COLO668 (cell line): ENCODE results near the gene DGCR2.
"Not testable (repeated sequence)": the region's sequence is repeated elsewhere in the genome, so short reads cannot be mapped to it uniquely, and the experiment has no call there.

Experiments used
- DNase-seq: peaks from one replicate; lab custom pipeline; 2025; ENCODE audit not compliant: unreplicated experiment; lab: John Stamatoyannopoulos, UW

DGCR2 gene

DNA sequence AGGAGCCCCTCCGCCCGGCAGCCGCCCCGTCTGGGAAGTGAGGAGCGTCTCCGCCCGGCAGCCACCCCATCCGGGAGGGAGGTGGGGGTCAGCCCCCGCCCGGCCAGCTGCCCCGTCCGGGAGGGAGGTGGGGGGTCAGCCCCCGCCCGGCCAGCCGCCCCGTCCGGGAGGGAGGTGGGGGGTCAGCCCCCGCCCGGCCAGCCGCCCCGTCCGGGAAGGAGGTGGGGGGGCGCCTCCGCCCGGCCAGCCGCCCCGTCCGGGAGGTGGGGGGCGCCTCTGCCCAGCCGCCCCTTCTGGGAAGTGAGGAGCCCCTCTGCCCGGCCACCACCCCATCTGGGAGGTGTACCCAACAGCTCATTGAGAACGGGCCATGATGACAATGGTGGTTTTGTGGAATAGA, 37.6 kb downstream of the DGCR2 start:
- DNase-seq, result not testable (repeated sequence)

DNA sequence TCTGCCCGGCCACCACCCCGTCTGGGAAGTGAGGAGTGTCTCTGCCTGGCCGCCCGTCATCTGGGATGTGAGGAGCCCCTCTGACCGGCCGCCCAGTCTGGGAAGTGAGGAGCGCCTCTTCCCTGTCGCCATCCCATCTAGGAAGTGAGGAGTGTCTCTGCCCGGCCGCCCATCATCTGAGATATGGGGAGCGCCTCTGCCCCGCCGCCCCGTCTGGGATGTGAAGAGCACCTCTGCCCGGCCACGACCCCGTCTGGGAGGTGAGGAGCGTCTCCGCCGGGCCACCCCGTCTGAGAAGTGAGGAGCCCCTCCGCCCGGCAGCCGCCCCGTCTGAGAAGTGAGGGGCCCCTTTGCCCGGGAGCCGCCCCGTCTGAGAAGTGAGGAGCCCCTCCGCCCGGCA, 38.1 kb downstream of the DGCR2 start:
- DNase-seq, result not testable (repeated sequence)

- no peak for DNase-seq
These were observed 39.4 kb downstream of the DGCR2 start for GRCh38 chr22:19082793-19083192.

DNA sequence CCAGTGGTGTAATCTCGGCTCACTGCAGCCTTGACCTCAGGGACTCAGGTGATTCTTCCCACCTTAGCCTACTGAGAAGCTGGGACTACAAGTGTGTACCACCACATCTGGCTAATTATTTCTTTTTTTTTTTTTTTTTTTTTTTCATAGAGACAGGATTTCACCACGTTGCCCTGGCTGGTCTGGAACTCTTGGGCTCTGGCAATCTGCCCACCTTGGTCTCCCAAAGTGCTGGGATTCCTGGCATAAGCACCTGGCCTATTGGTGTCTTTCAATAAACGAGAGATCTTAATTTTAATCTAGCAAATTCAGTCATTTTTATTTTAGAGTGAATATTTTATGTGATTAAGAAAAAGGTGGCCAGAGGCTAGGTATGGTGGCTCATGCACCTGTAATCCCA, 40.1 kb downstream of the DGCR2 start:
- DNase-seq, result no peak

GRCh38 chr22:19081351-19081750, 40.9 kb downstream of the DGCR2 start:
- no peak for DNase-seq

GRCh38 chr22:19080853-19081252, 41.4 kb downstream of the DGCR2 start:
- no peak for DNase-seq

GRCh38 chr22:19079691-19080090, 42.5 kb downstream of the DGCR2 start:
- DNase-seq, result no peak

- no peak for DNase-seq
These were observed 46.8 kb downstream of the DGCR2 start for GRCh38 chr22:19075404-19075803.

- DNase-seq, result not testable (repeated sequence)
These were observed 49.4 kb downstream of the DGCR2 start for GRCh38 chr22:19072853-19073252.

DNA sequence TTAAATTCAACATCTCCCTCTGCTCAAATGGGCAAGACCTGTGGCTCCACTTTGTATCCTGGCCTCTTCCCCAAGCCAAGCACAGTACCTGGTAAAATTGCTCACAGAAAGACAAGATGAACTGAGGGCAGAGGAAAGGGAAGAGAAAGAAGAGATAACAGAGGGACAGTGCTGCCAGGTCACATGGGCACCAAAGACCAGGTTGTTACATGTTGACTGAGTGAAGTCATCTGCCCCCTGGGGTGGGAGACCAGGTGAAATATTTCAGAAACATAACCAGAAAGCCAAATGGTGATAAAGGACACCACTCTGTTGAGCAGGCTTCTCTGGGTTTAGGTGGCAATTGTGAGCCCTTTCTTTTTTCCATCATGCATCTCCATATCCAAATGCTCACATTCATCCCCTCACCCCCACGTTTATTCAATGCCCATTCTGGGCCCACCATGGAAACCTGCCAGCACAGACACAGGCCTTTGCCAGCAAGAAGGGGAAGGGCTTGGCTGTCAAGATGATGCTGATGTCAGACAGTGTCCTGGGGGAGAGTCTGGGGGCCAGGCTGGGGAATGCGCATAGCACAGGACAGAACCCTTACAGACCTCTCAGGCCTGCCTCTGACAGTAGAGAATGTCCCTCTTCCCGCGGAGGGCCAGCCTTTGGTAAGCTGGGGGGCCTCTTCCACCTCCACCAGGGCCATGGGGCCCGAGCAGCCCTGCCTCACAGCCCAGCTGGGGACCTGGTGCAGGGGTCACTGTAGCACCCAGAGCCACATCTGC, 51.6 kb downstream of the DGCR2 start:
- no peak for DNase-seq

DNA sequence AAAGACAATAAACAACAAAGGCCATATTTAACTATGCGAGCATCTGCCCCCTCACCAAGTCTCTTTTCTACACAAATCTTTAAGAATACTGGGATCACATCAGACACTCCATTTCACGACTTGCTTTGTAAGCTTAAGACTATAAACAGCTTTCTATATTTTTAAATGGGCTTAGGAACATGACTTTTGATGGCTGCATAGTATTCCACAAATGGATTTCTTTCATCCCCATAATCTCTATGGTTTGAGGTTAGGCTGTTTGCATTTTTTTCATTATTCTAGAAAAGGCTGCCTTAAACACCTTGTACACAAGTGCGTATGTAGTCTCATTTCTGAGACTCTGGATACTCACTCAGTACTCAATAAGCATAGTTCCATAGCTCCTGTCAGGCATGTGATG, 52.8 kb downstream of the DGCR2 start:
- DNase-seq, result no peak

DNA sequence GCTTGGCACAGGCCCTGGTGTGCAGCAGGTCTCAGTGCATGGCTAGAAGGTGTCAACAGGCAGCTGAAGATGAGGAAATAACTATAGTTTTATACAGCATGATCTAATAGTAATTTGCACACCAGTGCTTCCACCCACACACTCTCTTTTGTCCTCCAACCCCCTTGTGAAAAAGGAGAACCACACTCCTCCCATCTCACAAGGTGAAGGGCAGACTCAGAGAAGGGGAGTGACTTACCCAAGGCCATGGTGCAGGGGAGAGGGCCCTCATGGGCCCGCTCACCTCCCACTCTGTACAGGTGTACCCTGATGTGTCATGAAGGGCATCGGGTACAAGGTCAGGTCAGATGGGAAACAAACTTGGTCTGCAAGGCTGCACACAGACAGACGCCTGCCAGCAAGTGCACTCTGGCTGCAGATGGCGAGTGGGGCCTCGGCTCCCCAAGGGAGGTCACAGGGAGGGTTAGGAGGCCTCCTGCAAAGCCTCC, 53.4 kb downstream of the DGCR2 start:
- no peak for DNase-seq

DNA sequence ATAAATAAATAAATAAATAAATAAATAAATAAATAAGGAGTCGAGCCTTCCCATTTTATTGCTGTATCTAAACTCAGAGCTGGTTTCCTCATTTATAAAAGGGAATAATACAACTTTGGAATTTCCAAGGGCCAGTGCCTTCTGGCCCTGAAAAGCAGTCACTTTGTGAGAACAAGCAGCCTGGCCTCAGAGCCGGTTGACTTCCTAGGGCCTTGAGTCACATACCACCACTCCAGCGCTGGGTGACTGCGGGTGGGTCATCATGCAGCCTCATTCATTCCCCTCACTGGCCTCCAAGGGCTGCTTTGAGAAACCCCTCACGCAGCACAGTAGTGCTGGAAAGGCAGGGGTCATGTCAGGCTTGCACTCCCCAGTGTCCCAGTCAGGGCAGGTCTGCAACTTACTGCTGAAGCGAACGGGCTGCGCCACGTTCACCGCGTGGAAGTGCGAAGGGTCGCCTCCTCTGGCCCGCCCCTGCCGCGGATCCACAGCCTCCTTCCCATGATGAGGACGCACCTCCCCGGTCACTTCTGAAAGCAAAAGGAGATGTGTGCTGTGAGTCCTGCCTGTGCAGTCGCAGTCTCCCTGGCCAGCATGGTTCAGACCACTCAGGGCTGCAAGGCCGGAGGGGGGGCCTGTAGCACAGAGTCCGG, 54.4 kb downstream of the DGCR2 start:
- DNase-seq, result no peak

DNA sequence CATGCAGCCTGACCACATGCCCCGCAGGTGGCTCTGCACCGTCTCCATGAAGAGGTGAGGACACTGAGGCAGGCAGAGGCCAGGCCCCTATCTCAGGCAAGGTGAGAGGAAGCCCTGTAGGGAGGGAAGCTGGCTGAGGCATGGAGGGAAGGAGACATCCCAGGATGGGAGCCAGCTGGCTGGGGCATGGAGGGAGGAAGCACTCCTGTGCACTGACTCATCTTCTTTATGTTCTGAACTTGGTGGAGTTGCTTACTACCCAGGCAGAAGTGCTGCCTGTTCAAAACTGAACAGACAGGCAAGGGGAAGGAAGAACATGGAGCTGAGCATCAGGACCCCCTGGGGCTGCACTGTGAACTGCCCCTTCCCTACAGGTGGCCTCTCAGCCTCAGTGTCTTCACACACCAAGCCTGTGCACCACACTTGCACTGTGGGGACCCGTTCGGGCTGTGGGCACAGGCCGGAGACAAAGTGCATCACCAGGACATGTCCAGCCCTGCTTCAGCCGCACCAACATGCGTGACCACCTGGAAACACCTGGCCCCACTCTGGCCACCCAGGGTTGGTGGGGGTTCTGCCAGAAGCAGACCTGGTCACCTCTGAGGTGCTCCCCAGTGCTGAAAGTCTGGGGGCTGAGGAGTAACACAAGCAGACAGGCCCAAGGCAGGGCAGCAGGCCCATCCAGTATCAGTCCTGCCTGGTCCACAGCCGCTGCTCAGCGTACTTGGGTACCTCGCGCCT, 55.5 kb downstream of the DGCR2 start:
- no peak for DNase-seq

- no peak for DNase-seq
These were observed 56.3 kb downstream of the DGCR2 start for GRCh38 chr22:19065929-19066328.

DNA sequence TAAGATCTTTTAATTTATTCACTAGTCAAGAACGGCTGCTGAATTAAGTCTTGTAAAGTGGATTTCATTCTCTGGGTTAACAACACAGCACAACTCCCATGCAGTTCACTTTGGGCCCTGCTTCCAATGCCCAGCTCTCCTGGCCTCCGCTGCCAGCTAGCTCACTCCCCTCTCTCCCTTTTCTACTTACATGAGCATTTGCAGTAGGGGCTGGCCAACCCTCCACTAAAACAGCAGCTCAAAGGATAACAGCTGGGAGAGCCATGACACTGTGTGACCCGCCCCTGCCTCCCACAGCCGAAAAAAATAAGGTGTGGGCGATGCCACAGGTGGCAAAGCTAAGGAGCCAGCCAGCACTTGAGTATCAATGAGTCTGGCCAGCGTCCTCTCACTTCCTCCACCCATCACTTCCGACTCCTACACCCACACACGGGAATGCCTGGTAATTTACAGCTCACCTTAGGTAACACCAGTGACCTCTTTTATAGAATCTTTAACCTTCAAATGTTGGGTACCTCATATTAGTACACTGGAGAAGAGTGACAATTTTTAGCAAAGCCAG, 56.8 kb downstream of the DGCR2 start:
- no peak for DNase-seq

DNA sequence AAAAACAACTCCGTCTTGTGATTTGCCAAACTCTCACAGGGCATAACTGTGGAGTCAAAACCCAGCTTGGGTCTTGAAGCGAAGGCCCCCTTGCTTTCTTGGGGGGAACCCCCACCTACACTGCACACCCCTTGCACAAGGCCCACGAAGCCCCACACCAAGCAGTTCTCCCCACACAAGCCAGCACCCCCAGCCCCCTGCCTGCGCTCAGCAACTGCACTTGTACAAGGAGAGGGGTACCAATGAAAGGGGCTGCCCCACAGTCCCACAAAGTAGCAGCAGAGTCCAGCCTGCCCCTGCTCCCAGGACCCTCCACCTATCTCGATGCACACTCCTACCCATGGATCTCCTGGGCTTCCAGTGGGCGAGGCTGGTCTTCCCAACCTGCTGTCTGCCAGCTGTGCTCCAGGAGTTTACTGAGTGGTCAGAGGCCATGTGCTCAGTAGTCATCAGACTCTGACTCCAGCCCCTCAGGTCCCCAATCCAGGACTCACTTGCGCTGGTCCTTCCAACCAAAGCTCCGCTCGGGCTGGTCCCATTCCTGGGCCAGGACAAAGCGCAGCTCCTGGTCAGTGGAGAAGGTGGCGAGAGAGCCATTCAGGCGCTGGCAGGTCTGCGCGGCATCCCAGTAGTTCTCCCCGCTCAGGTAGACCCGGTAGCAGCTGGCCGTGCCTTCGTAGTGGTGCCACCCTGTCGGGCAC, 57.7 kb downstream of the DGCR2 start:
- DNase-seq, result no peak

DNA sequence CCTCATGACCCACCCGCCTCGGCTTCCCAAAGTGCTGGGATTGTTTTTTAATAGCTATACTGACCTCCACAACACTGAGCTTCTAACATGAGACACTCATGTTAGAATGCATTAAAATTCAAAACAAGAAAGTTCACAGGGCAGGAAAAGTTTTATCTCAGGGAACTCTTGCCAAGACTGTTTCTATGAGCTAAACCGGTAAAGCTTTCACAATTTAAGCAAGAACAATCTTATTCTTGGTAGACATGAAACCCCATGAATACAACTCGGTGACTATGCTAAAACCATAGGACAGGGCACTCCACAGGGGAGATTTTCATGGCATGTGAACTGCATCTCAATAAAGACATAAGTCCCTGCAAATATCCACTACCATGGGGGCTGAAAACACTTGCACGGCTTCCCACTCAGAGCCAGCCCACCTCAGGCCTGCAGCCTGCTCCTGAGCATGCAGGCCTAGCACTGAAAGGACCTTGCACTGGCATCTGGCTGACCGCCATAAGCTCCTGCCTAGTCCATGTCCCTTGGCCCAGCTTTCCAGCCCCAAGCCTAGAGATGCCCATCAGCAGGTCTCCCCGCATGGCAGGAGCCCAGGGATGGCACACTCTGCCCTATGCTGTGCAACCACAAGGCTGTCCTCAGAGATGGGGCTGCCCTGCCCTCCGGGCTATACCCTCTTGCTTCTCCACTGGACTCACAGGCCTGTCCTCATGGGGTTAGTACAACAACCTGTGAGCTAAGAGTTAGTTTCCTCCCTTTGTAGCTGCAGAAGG, 58.4 kb downstream of the DGCR2 start:
- DNase-seq, result no peak

- DNase-seq, result no peak
These were observed 59.3 kb downstream of the DGCR2 start for GRCh38 chr22:19062943-19063308.
